ENCODE measurements around the gene GJC1. TPM values are rescaled to one million over a fixed set of nuclear protein-coding genes. Genes with fewer than 3 reads are reported as not detected.

Gene GJC1
- total RNA-seq, 2 experiments from 2014 or later, result not detected

DNA sequence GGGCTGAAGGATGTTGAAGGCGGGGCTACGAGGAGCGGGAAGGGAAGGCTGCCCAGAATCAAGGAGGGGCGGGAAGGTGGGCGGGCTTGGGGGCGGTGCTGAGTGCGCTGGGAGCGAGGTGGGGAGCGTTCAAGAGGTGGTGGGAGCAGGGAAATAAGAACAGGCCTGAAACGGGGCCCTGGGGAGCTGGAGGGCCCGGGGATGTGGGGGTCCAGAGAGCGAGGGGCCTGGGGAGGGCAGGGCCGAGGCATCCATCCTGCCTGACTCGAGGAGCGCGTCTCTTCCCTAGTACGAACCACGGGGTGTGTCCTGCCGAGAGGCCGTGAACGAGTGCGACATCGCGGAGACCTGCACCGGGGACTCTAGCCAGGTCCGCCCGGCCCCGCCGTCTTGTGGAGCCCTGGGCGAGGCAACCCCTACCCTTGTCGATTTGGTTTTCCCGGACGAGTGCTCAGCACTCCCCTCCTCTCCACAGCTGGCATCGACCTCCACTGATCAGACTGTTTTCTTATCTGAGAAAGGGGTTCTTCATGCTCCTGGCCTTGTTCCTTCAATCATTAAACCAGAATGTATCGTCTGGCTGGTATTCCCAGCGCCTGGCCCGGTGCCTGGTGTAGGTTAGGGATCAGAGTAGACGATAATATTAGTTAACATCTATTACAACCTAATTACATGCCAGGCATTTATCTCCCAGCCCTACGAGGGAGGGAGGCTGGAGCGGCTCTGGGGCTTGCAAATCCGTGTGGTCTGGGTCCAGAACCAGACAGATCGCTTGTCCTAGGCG lies 54.1 kb downstream of the GJC1 start:
- Histone ChIP-seq H3K4me3 (ENCODE audit: low read length) (peak overlapping the region; percentile 74), H3K36me3 (ENCODE audit: insufficient read depth, low read length) (no peaks in the 10 kb centered on the region), H3K27ac (ENCODE audit: low read depth in 1 of 2, low read length in 2 of 2) (no peak overlapping the region), H3K27me3 (ENCODE audit: control insufficient read depth in 1 of 2, insufficient read depth in 2 of 2, low read length in 2 of 2) (peaks cover 0 to 9% of the 10 kb centered on the region in 2 experiments), H3K9me3 (ENCODE audit: control insufficient read depth in 1 of 2, insufficient read depth in 1 of 2, low read length in 2 of 2) (no peaks in the 10 kb centered on the region), H3K4me1 (ENCODE audit: insufficient read depth, low read length) (peaks cover 35% of the 10 kb centered on the region)
- H3K9me3 Mint-ChIP-seq, result no peaks in the 10 kb centered on the region
- peak overlapping the region; percentile 91 for H3K4me3 Mint-ChIP-seq
- intact Hi-C loops (cut with DNase I, micrococcal nuclease), result loop anchor here (1.0 to 5.0 kb wide), 8 partner anchors 89 to 421 kb away; partner anchors contain the start of genes C1QL1 (in 1 of the 2), EFTUD2 (in 1 of the 2), KIF18B (in 1 of the 2) and PLCD3 (in 1 of the 2)
- peak in 1 of 14 experiments; percentile 93 for DNase-seq
- POLR2A ChIA-PET, result interaction anchor here (0.6 to 1.7 kb wide), 7 partner anchors 10 to 285 kb away, joined by 4 to 9 read pairs (median 4); partner anchors contain the start of genes CCDC43, DBF4B, EFTUD2 and NMT1
- CTCF ChIA-PET, result interaction anchor here (0.8 to 1.9 kb wide), 6 partner anchors 87 to 391 kb away, joined by 3 to 8 read pairs (median 3); no protein-coding TSS in a partner anchor
- H3K27me3 Mint-ChIP-seq, result peaks cover 9% of the 10 kb centered on the region
- TF ChIP-seq, protein P1, sequence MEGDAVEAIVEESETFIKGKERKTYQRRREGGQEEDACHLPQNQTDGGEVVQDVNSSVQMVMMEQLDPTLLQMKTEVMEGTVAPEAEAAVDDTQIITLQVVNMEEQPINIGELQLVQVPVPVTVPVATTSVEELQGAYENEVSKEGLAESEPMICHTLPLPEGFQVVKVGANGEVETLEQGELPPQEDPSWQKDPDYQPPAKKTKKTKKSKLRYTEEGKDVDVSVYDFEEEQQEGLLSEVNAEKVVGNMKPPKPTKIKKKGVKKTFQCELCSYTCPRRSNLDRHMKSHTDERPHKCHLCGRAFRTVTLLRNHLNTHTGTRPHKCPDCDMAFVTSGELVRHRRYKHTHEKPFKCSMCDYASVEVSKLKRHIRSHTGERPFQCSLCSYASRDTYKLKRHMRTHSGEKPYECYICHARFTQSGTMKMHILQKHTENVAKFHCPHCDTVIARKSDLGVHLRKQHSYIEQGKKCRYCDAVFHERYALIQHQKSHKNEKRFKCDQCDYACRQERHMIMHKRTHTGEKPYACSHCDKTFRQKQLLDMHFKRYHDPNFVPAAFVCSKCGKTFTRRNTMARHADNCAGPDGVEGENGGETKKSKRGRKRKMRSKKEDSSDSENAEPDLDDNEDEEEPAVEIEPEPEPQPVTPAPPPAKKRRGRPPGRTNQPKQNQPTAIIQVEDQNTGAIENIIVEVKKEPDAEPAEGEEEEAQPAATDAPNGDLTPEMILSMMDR (IDR thresholded peaks at IDR 0.05), result no peak
- H3K36me3 Mint-ChIP-seq (ENCODE audit: low read depth), result no peaks in the 10 kb centered on the region
- ATAC-seq (ENCODE audit: poor library complexity), result peak; percentile 2
- H3K27ac Mint-ChIP-seq, result peak overlapping the region; percentile 78
- H3K4me1 Mint-ChIP-seq (ENCODE audit: low read depth), result peaks cover 17% of the 10 kb centered on the region

DNA sequence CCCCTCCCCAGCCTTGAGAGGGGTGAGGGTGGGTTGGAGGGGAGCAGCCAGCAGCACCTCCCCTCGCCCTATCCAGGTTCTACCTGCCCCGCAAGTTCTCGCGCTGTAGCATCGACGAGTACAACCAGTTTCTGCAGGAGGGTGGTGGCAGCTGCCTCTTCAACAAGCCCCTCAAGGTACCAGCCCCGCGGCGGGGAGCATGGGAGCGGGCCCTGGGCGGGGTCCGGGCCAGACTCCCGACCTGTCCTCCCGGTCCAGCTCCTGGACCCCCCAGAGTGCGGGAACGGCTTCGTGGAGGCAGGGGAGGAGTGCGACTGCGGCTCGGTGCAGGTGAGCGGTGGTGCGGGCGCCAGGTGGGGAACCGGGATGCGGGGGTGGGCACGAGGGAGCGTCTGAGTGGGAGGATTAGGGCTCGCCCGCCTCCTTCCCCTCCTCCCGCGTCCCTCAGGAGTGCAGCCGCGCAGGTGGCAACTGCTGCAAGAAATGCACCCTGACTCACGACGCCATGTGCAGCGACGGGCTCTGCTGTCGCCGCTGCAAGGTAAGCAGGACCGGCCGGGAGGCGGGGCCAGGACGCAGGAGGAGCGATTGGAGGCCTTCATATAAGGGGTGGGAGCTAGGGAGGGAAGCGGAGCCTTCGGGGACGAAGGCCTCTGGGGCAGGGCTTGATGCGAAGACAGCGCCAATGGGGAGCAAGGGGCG lies 54.8 kb downstream of the GJC1 start:
- Histone ChIP-seq H3K9me3 (ENCODE audit: control insufficient read depth in 1 of 2, insufficient read depth in 1 of 2, low read length in 2 of 2) (no peaks in the 10 kb centered on the region), H3K4me1 (ENCODE audit: insufficient read depth, low read length) (peaks cover 35% of the 10 kb centered on the region), H3K27ac (ENCODE audit: low read depth in 1 of 2, low read length in 2 of 2) (no peak overlapping the region), H3K36me3 (ENCODE audit: insufficient read depth, low read length) (no peaks in the 10 kb centered on the region), H3K4me3 (ENCODE audit: low read length) (peak overlapping the region; percentile 74), H3K27me3 (ENCODE audit: control insufficient read depth in 1 of 2, insufficient read depth in 2 of 2, low read length in 2 of 2) (peaks cover 0 to 9% of the 10 kb centered on the region in 2 experiments)
- ChIA-PET POLR2A (interaction anchor here (0.6 to 1.7 kb wide), 7 partner anchors 11 to 286 kb away, joined by 4 to 9 read pairs (median 4); partner anchors contain the start of genes CCDC43, DBF4B, EFTUD2 and NMT1), CTCF (interaction anchor here (0.6 to 1.9 kb wide), 8 partner anchors 46 to 390 kb away, joined by 3 to 8 read pairs (median 4); no protein-coding TSS in a partner anchor)
- peaks cover 17% of the 10 kb centered on the region for H3K4me1 Mint-ChIP-seq (ENCODE audit: low read depth)
- ATAC-seq (ENCODE audit: poor library complexity) (peak; percentile 93), DNase-seq (peak in 13 of 14 experiments; percentile 95 to 100 (median 98))
- no peaks in the 10 kb centered on the region for H3K36me3 Mint-ChIP-seq (ENCODE audit: low read depth)
- H3K27me3 Mint-ChIP-seq, result peaks cover 14% of the 10 kb centered on the region
- intact Hi-C loops (cut with DNase I, micrococcal nuclease), result loop anchor here (1.0 to 5.0 kb wide), 8 partner anchors 90 to 422 kb away; partner anchors contain the start of genes C1QL1 (in 1 of the 2), EFTUD2 (in 1 of the 2), KIF18B (in 1 of the 2) and PLCD3 (in 1 of the 2)
- peak overlapping the region; percentile 78 for H3K27ac Mint-ChIP-seq
- peak overlapping the region; percentile 91 for H3K4me3 Mint-ChIP-seq
- TF ChIP-seq, protein P1 (IDR thresholded peaks at IDR 0.05), result peak; percentile 60
- no peaks in the 10 kb centered on the region for H3K9me3 Mint-ChIP-seq

All from CD4-positive, alpha-beta T cell (primary cell).